MM.1S (cell line): ENCODE measurements around the gene EFNA2.

ENCODE experiments used
- EZH2 ChIP-seq: fragments of 300-600 bp; sonication (generic); optimal IDR thresholded peaks from 2 replicates; pipeline ENCODE3; 2017; ENCODE audit warnings: low read depth, mild to moderate bottlenecking, antibody characterized with exemption, low read length, mixed read lengths
- EZH2phosphoT487 ChIP-seq: fragments of 300-600 bp; sonication (generic); IDR thresholded peaks from 2 replicates; pipeline ENCODE4 v1.6.1; 2018; ENCODE audit warnings: antibody characterized with exemption, low read length
- TF ChIP-seq, protein P1 (sequence below): fragments of 300-600 bp; sonication (generic); IDR thresholded peaks from 2 replicates; pipeline ENCODE4 v1.5.1; 2016; ENCODE audit warnings: antibody characterized with exemption, low read length, mixed read lengths

DNA sequence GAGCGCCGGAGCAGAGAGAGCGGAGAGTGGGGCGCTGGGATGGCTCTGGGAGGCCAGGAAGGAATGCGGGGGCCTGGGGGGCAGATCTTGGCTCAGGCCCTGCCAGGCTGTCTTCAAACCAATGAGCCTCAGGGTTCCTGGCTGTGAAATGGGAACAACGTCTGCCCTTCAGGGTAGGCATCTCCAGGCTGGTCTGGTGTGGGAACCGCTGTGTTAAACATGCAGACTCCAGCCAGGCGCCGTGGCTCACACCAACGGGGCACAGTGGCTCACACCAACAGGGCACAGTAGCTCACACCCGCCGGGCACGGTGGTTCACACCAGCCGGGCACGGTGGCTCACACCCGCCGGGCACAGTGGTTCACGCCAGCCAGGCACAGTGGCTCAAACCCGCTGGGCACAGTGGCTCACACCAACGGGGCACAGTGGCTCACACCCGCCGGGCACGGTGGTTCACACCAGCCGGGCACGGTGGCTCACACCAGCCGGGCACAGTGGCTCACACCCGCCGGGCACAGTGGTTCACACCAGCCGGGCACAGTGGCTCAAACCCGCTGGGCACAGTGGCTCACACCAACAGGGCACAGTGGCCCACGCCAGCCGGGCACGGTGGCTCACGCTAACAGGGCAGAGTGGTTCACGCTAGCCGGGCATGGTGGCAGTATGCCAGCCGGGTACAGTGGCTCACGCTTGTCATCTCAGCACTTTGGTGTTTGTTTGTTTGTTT is 40.1 kb downstream of the EFNA2 start:
- TF ChIP-seq, protein P1, sequence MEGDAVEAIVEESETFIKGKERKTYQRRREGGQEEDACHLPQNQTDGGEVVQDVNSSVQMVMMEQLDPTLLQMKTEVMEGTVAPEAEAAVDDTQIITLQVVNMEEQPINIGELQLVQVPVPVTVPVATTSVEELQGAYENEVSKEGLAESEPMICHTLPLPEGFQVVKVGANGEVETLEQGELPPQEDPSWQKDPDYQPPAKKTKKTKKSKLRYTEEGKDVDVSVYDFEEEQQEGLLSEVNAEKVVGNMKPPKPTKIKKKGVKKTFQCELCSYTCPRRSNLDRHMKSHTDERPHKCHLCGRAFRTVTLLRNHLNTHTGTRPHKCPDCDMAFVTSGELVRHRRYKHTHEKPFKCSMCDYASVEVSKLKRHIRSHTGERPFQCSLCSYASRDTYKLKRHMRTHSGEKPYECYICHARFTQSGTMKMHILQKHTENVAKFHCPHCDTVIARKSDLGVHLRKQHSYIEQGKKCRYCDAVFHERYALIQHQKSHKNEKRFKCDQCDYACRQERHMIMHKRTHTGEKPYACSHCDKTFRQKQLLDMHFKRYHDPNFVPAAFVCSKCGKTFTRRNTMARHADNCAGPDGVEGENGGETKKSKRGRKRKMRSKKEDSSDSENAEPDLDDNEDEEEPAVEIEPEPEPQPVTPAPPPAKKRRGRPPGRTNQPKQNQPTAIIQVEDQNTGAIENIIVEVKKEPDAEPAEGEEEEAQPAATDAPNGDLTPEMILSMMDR = no peak
- TF ChIP-seq EZH2phosphoT487 = no peak
- TF ChIP-seq EZH2 = no peak
